ENCODE data around the gene THUMPD1. TPM values are rescaled to one million over a fixed set of nuclear protein-coding genes. Genes with fewer than 3 reads are reported as not detected.

Gene THUMPD1
- total and polyA plus RNA-seq, 7 experiments from 2014 or later, result 41.9 to 107 (median 72.7) TPM

GRCh38 chr16:20743591-20743990 lies 2.0 kb upstream of the THUMPD1 start:
- H3K9me3 Mint-ChIP-seq, result peaks cover 6 to 21% (median 11%) of the 10 kb centered on the region in 11 donors
- ATAC-seq (no peak), DNase-seq (no peak)
- Histone ChIP-seq H3K4me3 (ENCODE audit: low read length) (no peak overlapping the region), H3K9me3 (ENCODE audit: control insufficient read depth in 2 of 3, low read length in 3 of 3) (no peaks in the 10 kb centered on the region), H3K27me3 (ENCODE audit: control insufficient read depth in 2 of 2, insufficient read depth in 2 of 2, low read length in 2 of 2) (no peaks in the 10 kb centered on the region), H3K36me3 (ENCODE audit: control insufficient read depth in 2 of 3, insufficient read depth in 3 of 3, low read length in 3 of 3) (peaks cover 0 to 8% (median 4%) of the 10 kb centered on the region in 3 experiments), H3K27ac (ENCODE audit: low read depth, low read length) (no peak overlapping the region), H3K4me1 (ENCODE audit: control insufficient read depth in 2 of 2, insufficient read depth in 2 of 2, low read length in 2 of 2) (peaks cover 12 to 22% of the 10 kb centered on the region in 2 donors)
- H3K36me3 Mint-ChIP-seq, result peaks cover 0 to 18% (median 8%) of the 10 kb centered on the region in 5 donors
- intact Hi-C loops (cut with micrococcal nuclease), result loop anchor here (5.0 kb wide), 2 partner anchors 1221 to 1554 kb away; partner anchors contain the start of genes CCP110 (in 1 of the 2), GDE1 (in 1 of the 2) and POLR3E (in 1 of the 2)
- peaks cover 0 to 2% (median 0%) of the 10 kb centered on the region in 5 donors for H3K27me3 Mint-ChIP-seq
- H3K27ac Mint-ChIP-seq, result no peak overlapping the region
- CTCF ChIA-PET, result interaction anchor here (0.7 kb wide), 1 partner anchor 17 kb away, joined by 4 read pairs; no protein-coding TSS in a partner anchor
- POLR2A ChIA-PET, result no interaction called here
- no peak overlapping the region for H3K4me3 Mint-ChIP-seq
- peaks cover 10 to 25% (median 19%) of the 10 kb centered on the region in 7 donors for H3K4me1 Mint-ChIP-seq

DNA sequence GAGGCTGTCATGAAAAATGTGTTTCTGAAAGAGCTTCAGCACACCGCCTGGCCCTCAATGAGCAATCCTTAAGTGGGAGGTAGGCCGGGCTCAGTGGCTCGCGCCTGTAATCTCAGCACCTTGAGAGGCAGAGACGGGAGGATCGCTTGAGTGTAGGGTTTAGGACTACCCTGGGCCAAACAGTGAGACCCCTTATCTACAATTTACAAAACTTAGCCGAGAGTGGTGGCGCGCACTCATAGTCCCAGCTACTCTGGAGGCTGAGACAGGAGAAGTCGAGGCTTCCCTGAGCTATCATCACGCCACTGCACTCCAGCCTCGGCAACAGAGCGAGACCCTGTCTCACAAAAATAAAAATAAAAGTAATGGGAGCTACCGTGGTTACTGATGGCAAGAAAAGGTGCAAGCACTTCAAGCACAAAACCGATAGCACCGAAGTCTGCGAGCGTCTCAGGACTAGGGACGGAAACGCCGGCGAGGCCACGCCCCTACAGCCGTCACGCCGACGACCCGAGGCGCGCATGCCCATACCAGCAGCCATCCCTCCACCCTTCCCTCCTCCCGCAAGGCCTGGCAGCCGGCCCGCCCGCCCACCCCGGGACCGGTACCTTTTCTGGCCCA lies 607 bp downstream of the THUMPD1 start:
- peaks cover 10 to 39% (median 26%) of the 10 kb centered on the region in 7 donors for H3K4me1 Mint-ChIP-seq
- Histone ChIP-seq H3K36me3 (ENCODE audit: control insufficient read depth in 2 of 3, insufficient read depth in 3 of 3, low read length in 3 of 3) (peaks cover 5 to 32% (median 25%) of the 10 kb centered on the region in 3 experiments), H3K27me3 (ENCODE audit: control insufficient read depth in 2 of 2, insufficient read depth in 2 of 2, low read length in 2 of 2) (no peaks in the 10 kb centered on the region), H3K27ac (ENCODE audit: low read depth, low read length) (peak overlapping the region; percentile 93), H3K9me3 (ENCODE audit: control insufficient read depth in 2 of 3, low read length in 3 of 3) (no peaks in the 10 kb centered on the region), H3K4me3 (ENCODE audit: low read length) (peak overlapping the region; percentile 100), H3K4me1 (ENCODE audit: control insufficient read depth in 2 of 2, insufficient read depth in 2 of 2, low read length in 2 of 2) (peaks cover 12 to 25% of the 10 kb centered on the region in 2 donors)
- H3K4me3 Mint-ChIP-seq, result peak overlapping the region; percentile 93 to 98 (median 96)
- ATAC-seq (peak; percentile 88), DNase-seq (peak; percentile 84 to 93 (median 90))
- H3K9me3 Mint-ChIP-seq, result peaks cover 0 to 2% (median 0%) of the 10 kb centered on the region in 11 donors
- H3K27me3 Mint-ChIP-seq, result peaks cover 0 to 2% (median 0%) of the 10 kb centered on the region in 5 donors
- ChIA-PET CTCF (interaction anchor here (0.6 kb wide), 2 partner anchors 64 to 1815 kb away, joined by 3 to 4 read pairs; partner anchors contain the start of gene SMG1), POLR2A (interaction anchor here (0.6 to 2.4 kb wide), 7 partner anchors 8 to 416 kb away, joined by 3 to 19 read pairs (median 7); partner anchors contain the start of genes ACSM3, ERI2 and REXO5)
- intact Hi-C loops (cut with micrococcal nuclease), result loop anchor here (1.0 to 5.0 kb wide), 14 partner anchors 22 to 1556 kb away; partner anchors contain the start of genes CCP110 (in 2 of the 2), DCUN1D3 (in 2 of the 2), ERI2 (in 2 of the 2) and LYRM1 (in 2 of the 2)
- H3K36me3 Mint-ChIP-seq, result peaks cover 3 to 15% (median 13%) of the 10 kb centered on the region in 5 donors
- H3K27ac Mint-ChIP-seq, result peak overlapping the region; percentile 90 to 99 (median 98)

- POLR2A ChIA-PET, result interaction anchor here (0.6 to 2.4 kb wide), 7 partner anchors 7 to 417 kb away, joined by 3 to 19 read pairs (median 7); partner anchors contain the start of genes ACSM3, ERI2 and REXO5
- Mint-ChIP-seq H3K27ac (peak overlapping the region; percentile 90 to 99 (median 98)), H3K4me1 (peaks cover 10 to 44% (median 27%) of the 10 kb centered on the region in 7 donors), H3K27me3 (peaks cover 0 to 2% (median 0%) of the 10 kb centered on the region in 5 donors), H3K4me3 (peak overlapping the region; percentile 93 to 98 (median 96)), H3K36me3 (peaks cover 3 to 23% (median 18%) of the 10 kb centered on the region in 5 donors), H3K9me3 (peaks cover 0 to 1% (median 0%) of the 10 kb centered on the region in 11 donors)
- Histone ChIP-seq H3K27me3 (ENCODE audit: control insufficient read depth in 2 of 2, insufficient read depth in 2 of 2, low read length in 2 of 2) (no peaks in the 10 kb centered on the region), H3K4me3 (ENCODE audit: low read length) (peak overlapping the region; percentile 66), H3K36me3 (ENCODE audit: control insufficient read depth in 2 of 3, insufficient read depth in 3 of 3, low read length in 3 of 3) (peaks cover 13 to 39% (median 32%) of the 10 kb centered on the region in 3 experiments), H3K27ac (ENCODE audit: low read depth, low read length) (peak overlapping the region; percentile 93), H3K4me1 (ENCODE audit: control insufficient read depth in 2 of 2, insufficient read depth in 2 of 2, low read length in 2 of 2) (peaks cover 12 to 25% of the 10 kb centered on the region in 2 donors), H3K9me3 (ENCODE audit: control insufficient read depth in 2 of 3, low read length in 3 of 3) (no peaks in the 10 kb centered on the region)
- ATAC-seq, result no peak
- DNase-seq, result peak in 6 of 9 donors; percentile 8 to 28 (median 14)
- intact Hi-C loops (cut with micrococcal nuclease), result loop anchor here (2.0 to 5.0 kb wide), 6 partner anchors 65 to 1557 kb away; partner anchors contain the start of genes CCP110 (in 1 of the 2), ERI2 (in 1 of the 2), GDE1 (in 1 of the 2) and POLR3E (in 1 of the 2)
- CTCF ChIA-PET, result interaction anchor here (0.6 kb wide), 2 partner anchors 63 to 104 kb away, joined by 3 read pairs; no protein-coding TSS in a partner anchor
Observed at GRCh38 chr16:20740007-20740883, 1.4 kb downstream of the THUMPD1 start.

DNA sequence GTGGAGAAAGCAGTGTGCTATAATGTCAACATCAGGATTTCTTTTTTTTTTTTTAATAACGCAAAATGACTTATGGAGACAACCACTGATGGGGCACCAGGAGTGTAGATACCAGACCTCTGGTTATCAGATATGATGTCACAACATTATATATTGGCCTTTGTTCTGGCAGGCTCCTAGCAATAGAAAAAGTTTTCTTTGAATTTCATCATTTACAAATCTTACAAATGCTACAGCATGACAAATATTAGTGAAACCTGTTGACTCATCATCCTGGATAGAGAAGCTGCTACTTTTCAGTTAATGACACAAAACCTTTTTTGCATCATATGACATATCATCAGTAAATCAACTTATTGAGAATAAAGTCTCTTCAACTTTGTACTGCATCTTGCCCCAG lies 6.1 kb downstream of the THUMPD1 start:
- ChIA-PET CTCF (no interaction called here), POLR2A (no interaction called here)
- H3K4me1 ChIP-seq (ENCODE audit: control insufficient read depth in 2 of 2, insufficient read depth in 2 of 2, low read length in 2 of 2), result peaks cover 9 to 18% of the 10 kb centered on the region in 2 donors
- H3K27me3 Mint-ChIP-seq, result no peaks in the 10 kb centered on the region
- H3K27ac ChIP-seq (ENCODE audit: low read depth, low read length), result no peak overlapping the region
- no peak overlapping the region for H3K4me3 Mint-ChIP-seq
- H3K27me3 ChIP-seq (ENCODE audit: control insufficient read depth in 2 of 2, insufficient read depth in 2 of 2, low read length in 2 of 2), result no peaks in the 10 kb centered on the region
- ATAC-seq (no peak), DNase-seq (no peak)
- peaks cover 3 to 23% (median 16%) of the 10 kb centered on the region in 5 donors for H3K36me3 Mint-ChIP-seq
- peaks cover 6 to 39% (median 22%) of the 10 kb centered on the region in 7 donors for H3K4me1 Mint-ChIP-seq
- intact Hi-C loops (cut with micrococcal nuclease), result no loop called here
- no peak overlapping the region for H3K4me3 ChIP-seq (ENCODE audit: low read length)
- H3K27ac Mint-ChIP-seq, result peak overlapping the region in 4 of 9 donors; percentile 17 to 70 (median 53)
- no peaks in the 10 kb centered on the region for H3K9me3 ChIP-seq (ENCODE audit: control insufficient read depth in 2 of 3, low read length in 3 of 3)
- no peaks in the 10 kb centered on the region for H3K9me3 Mint-ChIP-seq
- H3K36me3 ChIP-seq (ENCODE audit: control insufficient read depth in 2 of 3, insufficient read depth in 3 of 3, low read length in 3 of 3), result peaks cover 16 to 46% (median 43%) of the 10 kb centered on the region in 3 experiments

DNA sequence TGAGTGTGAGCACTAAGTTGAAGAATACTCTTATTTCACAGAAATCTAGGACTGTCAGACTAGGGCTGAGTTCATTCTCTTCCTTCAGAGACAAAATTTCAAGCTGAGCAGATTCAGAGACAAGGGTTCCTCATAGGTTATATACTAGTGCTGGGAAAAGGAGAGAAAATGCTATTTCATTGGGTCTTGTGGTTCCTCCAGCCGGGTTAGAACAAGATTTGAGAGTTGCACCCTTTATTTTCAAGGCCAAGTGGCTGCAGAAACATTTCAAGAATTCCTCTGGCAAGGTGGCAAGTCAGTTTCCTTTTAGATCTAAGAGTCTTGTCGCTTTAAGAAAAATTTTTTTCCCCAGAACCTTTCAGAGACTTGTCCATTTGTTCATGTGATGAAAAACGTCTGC lies 6.8 kb downstream of the THUMPD1 start:
- ATAC-seq (no peak), DNase-seq (no peak)
- no peaks in the 10 kb centered on the region for H3K27me3 ChIP-seq (ENCODE audit: control insufficient read depth in 2 of 2, insufficient read depth in 2 of 2, low read length in 2 of 2)
- H3K27ac ChIP-seq (ENCODE audit: low read depth, low read length), result no peak overlapping the region
- no peaks in the 10 kb centered on the region for H3K27me3 Mint-ChIP-seq
- H3K36me3 Mint-ChIP-seq, result peaks cover 3 to 23% (median 16%) of the 10 kb centered on the region in 5 donors
- H3K9me3 Mint-ChIP-seq, result no peaks in the 10 kb centered on the region
- H3K4me3 Mint-ChIP-seq, result no peak overlapping the region
- ChIA-PET CTCF (no interaction called here), POLR2A (no interaction called here)
- no peaks in the 10 kb centered on the region for H3K9me3 ChIP-seq (ENCODE audit: control insufficient read depth in 2 of 3, low read length in 3 of 3)
- peaks cover 1 to 11% of the 10 kb centered on the region in 2 donors for H3K4me1 ChIP-seq (ENCODE audit: control insufficient read depth in 2 of 2, insufficient read depth in 2 of 2, low read length in 2 of 2)
- H3K4me3 ChIP-seq (ENCODE audit: low read length), result no peak overlapping the region
- peaks cover 0 to 32% (median 15%) of the 10 kb centered on the region in 7 donors for H3K4me1 Mint-ChIP-seq
- H3K27ac Mint-ChIP-seq, result peak overlapping the region in 2 of 9 donors; percentile 28 to 56
- peaks cover 16 to 46% (median 43%) of the 10 kb centered on the region in 3 experiments for H3K36me3 ChIP-seq (ENCODE audit: control insufficient read depth in 2 of 3, insufficient read depth in 3 of 3, low read length in 3 of 3)
- intact Hi-C loops (cut with micrococcal nuclease), result no loop called here

- H3K27ac Mint-ChIP-seq, result peak overlapping the region in 2 of 9 donors; percentile 28 to 76
- intact Hi-C loops (cut with micrococcal nuclease), result no loop called here
- no peaks in the 10 kb centered on the region for H3K9me3 Mint-ChIP-seq
- peaks cover 16 to 46% (median 43%) of the 10 kb centered on the region in 3 experiments for H3K36me3 ChIP-seq (ENCODE audit: control insufficient read depth in 2 of 3, insufficient read depth in 3 of 3, low read length in 3 of 3)
- POLR2A ChIA-PET, result no interaction called here
- H3K4me3 Mint-ChIP-seq, result no peak overlapping the region
- peaks cover 0 to 8% of the 10 kb centered on the region in 2 donors for H3K4me1 ChIP-seq (ENCODE audit: control insufficient read depth in 2 of 2, insufficient read depth in 2 of 2, low read length in 2 of 2)
- no peak overlapping the region for H3K4me3 ChIP-seq (ENCODE audit: low read length)
- no peaks in the 10 kb centered on the region for H3K9me3 ChIP-seq (ENCODE audit: control insufficient read depth in 2 of 3, low read length in 3 of 3)
- H3K4me1 Mint-ChIP-seq, result peaks cover 0 to 27% (median 12%) of the 10 kb centered on the region in 7 donors
- CTCF ChIA-PET, result no interaction called here
- ATAC-seq (no peak), DNase-seq (no peak)
- H3K27me3 Mint-ChIP-seq, result no peaks in the 10 kb centered on the region
- H3K27ac ChIP-seq (ENCODE audit: low read depth, low read length), result no peak overlapping the region
- peaks cover 3 to 23% (median 16%) of the 10 kb centered on the region in 5 donors for H3K36me3 Mint-ChIP-seq
- no peaks in the 10 kb centered on the region for H3K27me3 ChIP-seq (ENCODE audit: control insufficient read depth in 2 of 2, insufficient read depth in 2 of 2, low read length in 2 of 2)
Observed at GRCh38 chr16:20734056-20734455, 7.6 kb downstream of the THUMPD1 start.
